A549 (cell line): ENCODE results near the gene MLLT1. TPM values are rescaled to one million over a fixed set of nuclear protein-coding genes. Genes with fewer than 3 reads are reported as not detected.

Experiments
- ATAC-seq, 2 experiments: fragments of 200-7000 bp in 1 of 2; fragments of >200 bp in 1 of 2; cut with Nextera tagmentation in 1 of 2; cut with Tn5 transposase in 1 of 2; 3 replicates each; pipeline versions ENCODE4 v1.8.0 to v1.9.1; 2018 to 2020; ENCODE audit warnings: mild to moderate bottlenecking in 1 of 2, moderate library complexity in 1 of 2
- CTCF ChIA-PET: fragments of 300-600 bp; sonication (Branson Sonifier 250); formaldehyde crosslinking; extraction: SDS; loops from one replicate; lab custom pipeline; 2021; ENCODE audit warnings: antibody characterized with exemption, inconsistent platforms; lab: Yijun Ruan, JAX
- POLR2A ChIA-PET: fragments of 350-600 bp; formaldehyde crosslinking; extraction: SDS; loops from one replicate; lab custom pipeline; 2021; ENCODE audit warnings: antibody characterized with exemption, inconsistent platforms; lab: Yijun Ruan, JAX
- DNase-seq, 2 experiments: peaks; one replicate each; pipeline versions ENCODE4 v3.0.0 to v3.0.0-alpha.2; 2011 to 2016; ENCODE audit warnings: low read depth in 1 of 2, low spot score in 1 of 2
- FAIRE-seq: peaks from 2 replicates; lab custom pipeline; 2011; peaks lifted over from hg19 to GRCh38; lab: Jason Lieb, UNC
- H3K27ac ChIP-seq, 2 experiments: fragments of >200 bp; sonication (Bioruptor Twin); formaldehyde crosslinking; 3 replicates each; pipeline ENCODE4 v1.5.1; 2016 to 2017
- H3K4me1 ChIP-seq: fragments of >200 bp; sonication (Bioruptor Twin); formaldehyde crosslinking; 3 replicates; pipeline ENCODE4 v1.6.1; 2016
- H3K4me2 ChIP-seq: fragments of >200 bp; sonication (Bioruptor Twin); formaldehyde crosslinking; 3 replicates; pipeline ENCODE4 v1.6.1; 2016
- H3K4me3 ChIP-seq: fragments of >200 bp; sonication (Bioruptor Twin); formaldehyde crosslinking; 3 replicates; pipeline ENCODE4 v1.5.1; 2016
- H3K9me3 ChIP-seq: fragments of >200 bp; sonication (Bioruptor Twin); formaldehyde crosslinking; 3 replicates; pipeline ENCODE4 v1.6.1; 2016
- CBX2 ChIP-seq: fragments of 200-600 bp; sonication (generic); IDR thresholded peaks from 2 replicates; pipeline ENCODE4 v1.6.1; 2016; ENCODE audit warnings: low read depth, mild to moderate bottlenecking, borderline replicate concordance
- CHD2 ChIP-seq: fragments of 150-350 bp; IDR thresholded peaks from 2 replicates; pipeline ENCODE4 v1.6.1; 2014; ENCODE audit warnings: low read length; ENCODE audit not compliant: partially characterized antibody
- EHF ChIP-seq: fragments of 250-450 bp; sonication (Bioruptor Pico); IDR thresholded peaks from 2 replicates; pipeline ENCODE4 v1.5.0; 2020; ENCODE audit warnings: mild to moderate bottlenecking
- ELK1 ChIP-seq: fragments of 150-350 bp; IDR thresholded peaks from 2 replicates; pipeline ENCODE4 v1.6.1; 2014; ENCODE audit warnings: low read depth, mild to moderate bottlenecking, low read length
- ESRRA ChIP-seq: fragments of 150-350 bp; IDR thresholded peaks from 2 replicates; pipeline ENCODE4 v1.6.1; 2014; ENCODE audit warnings: mild to moderate bottlenecking, low read length, borderline replicate concordance
- FOSB ChIP-seq: fragments of 250-450 bp; sonication (Bioruptor Pico); IDR thresholded peaks from 2 replicates; pipeline ENCODE4 v1.5.0; 2020; ENCODE audit warnings: mild to moderate bottlenecking, moderate library complexity
- FOSL2 ChIP-seq, 2 experiments: fragments of 450-650 bp in 1 of 2; fragments of >200 bp in 1 of 2; sonication (Bioruptor Twin) in 1 of 2; formaldehyde crosslinking; IDR thresholded peaks; 2 replicates each; pipeline versions ENCODE4 v1.5.0 to v1.6.1; 2016 to 2020; ENCODE audit warnings: mild to moderate bottlenecking in 1 of 2, moderate library complexity in 1 of 2
- FOXS1 ChIP-seq: fragments of 250-450 bp; sonication (Bioruptor Pico); IDR thresholded peaks from 2 replicates; pipeline ENCODE4 v1.5.0; 2020; ENCODE audit warnings: mild to moderate bottlenecking, moderate library complexity
- HOXA7 ChIP-seq: fragments of 250-450 bp; sonication (Bioruptor Pico); IDR thresholded peaks from 2 replicates; pipeline ENCODE4 v1.5.0; 2020; ENCODE audit warnings: mild to moderate bottlenecking, moderate library complexity
- JUNB ChIP-seq: fragments of >200 bp; sonication (Bioruptor Twin); formaldehyde crosslinking; IDR thresholded peaks from 2 replicates; pipeline ENCODE4 v1.6.1; 2016
- KDM5A ChIP-seq: fragments of 200-600 bp; sonication (generic); IDR thresholded peaks from 2 replicates; pipeline ENCODE4 v1.6.1; 2016; ENCODE audit warnings: antibody characterized with exemption, mild to moderate bottlenecking
- MAFK ChIP-seq: fragments of 450-650 bp; IDR thresholded peaks from 2 replicates; pipeline ENCODE4 v1.6.1; 2014; ENCODE audit not compliant: partially characterized antibody
- MYC ChIP-seq: IDR thresholded peaks from 2 replicates; pipeline ENCODE4 v1.6.1; 2012; ENCODE audit warnings: mild to moderate bottlenecking, inconsistent platforms, low read length, improper control_type of control experiment, borderline replicate concordance
- NFE2L2 ChIP-seq: fragments of 150-350 bp; conservative IDR thresholded peaks from 2 replicates; pipeline ENCODE4 v1.6.1; 2014; ENCODE audit warnings: low read length
- PBX3 ChIP-seq: IDR thresholded peaks from 2 replicates; pipeline ENCODE4 v1.6.1; 2012
- REST ChIP-seq: fragments of 200-600 bp; sonication (generic); IDR thresholded peaks from 2 replicates; pipeline ENCODE4 v1.6.1; 2016; ENCODE audit warnings: antibody characterized with exemption, mild to moderate bottlenecking, moderate library complexity
- RFX5 ChIP-seq: fragments of 450-650 bp; IDR thresholded peaks from 2 replicates; pipeline ENCODE4 v1.7.1; 2014; ENCODE audit warnings: antibody characterized with exemption, mild to moderate bottlenecking, moderate library complexity
- SREBF2 ChIP-seq: fragments of 450-650 bp; IDR thresholded peaks from 2 replicates; pipeline ENCODE4 v1.6.1; 2014; ENCODE audit warnings: mild to moderate bottlenecking, moderate library complexity
- TFCP2L1 ChIP-seq: fragments of 250-450 bp; sonication (Bioruptor Pico); IDR thresholded peaks from 2 replicates; pipeline ENCODE4 v1.5.0; 2021; ENCODE audit warnings: mild to moderate bottlenecking
- ZC3H11A ChIP-seq: fragments of 450-650 bp; IDR thresholded peaks from 2 replicates; pipeline ENCODE4 v1.6.1; 2014; ENCODE audit warnings: antibody characterized with exemption, mild to moderate bottlenecking
- WGBS: methylation state at CpG from one replicate; pipeline ENCODE4 v1.1.6; 2017; ENCODE audit errors: missing lambda C conversion rate; 5-methylcytosine and 5-hydroxymethylcytosine counted together
- polyA plus RNA-seq, 4 experiments: library from polyadenylated mRNA; depleted of rRNA in 3 of 4; stranded (reverse); fragments of >200 nt; fragmentation: RNase III in 1 of 4; extraction: RNeasy Plus Mini Kit Qiagen cat#74134 plus additional on column Dnase treatment in 1 of 4; gene quantifications; 2 replicates in 3 of 4; 3 replicates in 1 of 4; pipeline ENCODE4 v1.2.3, GENCODE V29; 2011 to 2017

Gene MLLT1
- polyA plus RNA-seq, 2 of the 4 experiments (the other 2 are of a cell fraction), result 7.4 to 17.5 TPM

GRCh38 chr19:6181119-6181518 is 98.7 kb downstream of the MLLT1 start:
- ATAC-seq (no peak), FAIRE-seq (no peak)
- POLR2A ChIA-PET, result interaction anchor here (0.7 kb wide), 1 partner anchor 9 kb away, joined by 5 read pairs; no protein-coding TSS in a partner anchor

GRCh38 chr19:6173190-6173589 is 106.6 kb downstream of the MLLT1 start:
- Histone ChIP-seq H3K4me3 (no peak overlapping the region), H3K9me3 (peaks cover 9% of the 10 kb centered on the region; the same call in 1 of the 3 replicates), H3K27ac (no peak overlapping the region), H3K4me2 (no peak overlapping the region), H3K4me1 (no peaks in the 10 kb centered on the region)
- WGBS, result 56% methylated on average over 5 of the region's 5 CpGs
- DNase-seq (no peak), ATAC-seq (no peak), FAIRE-seq (no peak)
- ChIA-PET POLR2A (no interaction called here), CTCF (no interaction called here)
- no peak for TF ChIP-seq TFCP2L1 (CRISPR knock-in tag)
- TF ChIP-seq JUNB, result no peak
- no peak for TF ChIP-seq MAFK
- TF ChIP-seq CBX2, result no peak
- TF ChIP-seq FOSL2 (IDR thresholded peaks at IDR 0.05), result no peak
- no peak for TF ChIP-seq FOSL2 (CRISPR knock-in tag; IDR thresholded peaks at IDR 0.05)
- TF ChIP-seq MYC, result no peak
- no peak for TF ChIP-seq ESRRA
- no peak for TF ChIP-seq RFX5
- no peak for TF ChIP-seq FOXS1 (CRISPR knock-in tag)
- no peak for TF ChIP-seq KDM5A
- no peak for TF ChIP-seq NFE2L2
- no peak for TF ChIP-seq EHF (CRISPR knock-in tag)
- no peak for TF ChIP-seq PBX3
- no peak for TF ChIP-seq ELK1
- no peak for TF ChIP-seq SREBF2
- no peak for TF ChIP-seq HOXA7
- no peak for TF ChIP-seq ZC3H11A

More at GRCh38 chr19:6181119-6181518, 98.7 kb downstream of the MLLT1 start:
- no peak overlapping the region for H3K27ac ChIP-seq
- 4% methylated on average over 2 of the region's 2 CpGs for WGBS
- no peak overlapping the region for H3K4me3 ChIP-seq
- H3K9me3 ChIP-seq, result no peaks in the 10 kb centered on the region
- TF ChIP-seq REST (no peak), CHD2 (no peak), FOSB (CRISPR knock-in tag) (no peak)
- TF ChIP-seq, all 56 proteins: peak for 0
- CTCF ChIA-PET, result no interaction called here
- Histone ChIP-seq H3K4me2 (no peak overlapping the region), H3K4me1 (no peaks in the 10 kb centered on the region)
- DNase-seq, result no peak
